ENCODE results near the gene HIPK4.
"Not testable (repeated sequence)": the region's sequence is repeated elsewhere in the genome, so short reads cannot be mapped to it uniquely, and the experiment has no call there.

Gene HIPK4

DNA sequence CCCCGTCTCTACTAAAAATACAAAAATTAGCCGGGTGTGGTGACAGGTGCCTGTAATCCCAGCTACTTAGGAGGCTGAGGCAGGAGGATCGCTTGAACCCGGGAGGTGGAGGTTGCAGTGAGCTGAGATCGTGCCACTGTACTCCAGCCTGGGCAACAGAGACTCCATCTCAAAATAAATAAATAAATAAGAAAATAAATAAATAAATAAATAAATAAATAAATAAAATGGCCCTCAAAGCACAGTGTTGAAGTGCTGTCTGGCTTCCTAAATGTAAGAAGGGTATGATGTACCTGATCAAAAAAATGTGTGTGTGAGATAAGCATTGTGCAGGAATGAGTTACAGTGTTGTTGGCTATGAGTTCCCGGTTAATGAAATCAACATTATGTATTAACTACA lies 56.9 kb downstream of the HIPK4 start:
- DNase-seq: not testable (repeated sequence)

GRCh38 chr19:40332669-40333068 lies 57.3 kb downstream of the HIPK4 start:
- DNase-seq: no peak

DNA sequence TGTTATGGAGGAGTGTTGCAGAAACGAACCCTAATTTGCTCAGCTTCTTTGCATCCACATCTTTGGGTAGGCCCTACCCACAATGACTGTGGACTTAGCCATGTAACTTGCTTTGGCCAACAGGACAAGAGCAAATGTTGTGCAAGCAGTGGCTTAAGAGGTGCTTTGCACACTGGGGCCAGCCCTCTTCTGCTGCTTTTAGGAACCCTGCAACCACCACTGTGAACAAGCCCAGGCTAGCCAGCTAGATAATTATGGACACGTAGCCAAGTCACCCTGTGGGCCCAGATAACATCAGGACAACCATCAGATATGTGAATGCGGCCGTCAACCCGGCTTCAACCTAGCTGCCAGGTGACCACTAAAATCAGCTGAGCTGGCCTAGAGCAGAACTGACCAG lies 58.9 kb downstream of the HIPK4 start:
- no peak for DNase-seq
